ENCODE data around the gene TNNI2.
A peak's percentile ranks its signal among the peaks of the same experiment; 100 is the strongest.

Gene TNNI2

GRCh38 chr11:1847006-1847735 is 8.4 kb downstream of the TNNI2 start:
- no peak for DNase-seq (ENCODE audit: low read depth)

GRCh38 chr11:1847926-1848639 is 9.3 kb downstream of the TNNI2 start:
- no peak for DNase-seq (ENCODE audit: low read depth)

GRCh38 chr11:1848640-1849430 is 10.1 kb downstream of the TNNI2 start:
- no peak for DNase-seq (ENCODE audit: low read depth)

- DNase-seq (ENCODE audit: low read depth) = no peak
Observed at GRCh38 chr11:1851468-1852180, 12.8 kb downstream of the TNNI2 start.

- DNase-seq (ENCODE audit: low read depth) = no peak
Observed at GRCh38 chr11:1852271-1852876, 13.6 kb downstream of the TNNI2 start.

GRCh38 chr11:1852877-1853276 is 14.1 kb downstream of the TNNI2 start, which contains the start of gene LSP1:
TSS of gene LSP1 (plus strand) at chr11:1853084. CDS start at chr11:1853145, 61 bp downstream.
- peak; percentile 61 for DNase-seq (ENCODE audit: low read depth)

GRCh38 chr11:1853376-1854131 is 14.8 kb downstream of the TNNI2 start:
- DNase-seq (ENCODE audit: low read depth) = no peak

- no peak for DNase-seq (ENCODE audit: low read depth)
Observed at GRCh38 chr11:1854132-1854948, 15.6 kb downstream of the TNNI2 start.

- no peak for DNase-seq (ENCODE audit: low read depth)
Observed at GRCh38 chr11:1854949-1855885, 16.4 kb downstream of the TNNI2 start.

GRCh38 chr11:1855886-1856265 is 17.1 kb downstream of the TNNI2 start:
- DNase-seq (ENCODE audit: low read depth) = no peak

GRCh38 chr11:1856306-1857005 is 17.7 kb downstream of the TNNI2 start:
- DNase-seq (ENCODE audit: low read depth) = no peak

- DNase-seq (ENCODE audit: low read depth) = no peak
Observed at GRCh38 chr11:1857064-1857463, 18.3 kb downstream of the TNNI2 start.

GRCh38 chr11:1858154-1858553 is 19.4 kb downstream of the TNNI2 start:
- DNase-seq (ENCODE audit: low read depth) = no peak

- no peak for DNase-seq (ENCODE audit: low read depth)
Observed at GRCh38 chr11:1858576-1858975, 19.8 kb downstream of the TNNI2 start.

- DNase-seq (ENCODE audit: low read depth) = no peak
Observed at GRCh38 chr11:1859004-1859403, 20.2 kb downstream of the TNNI2 start.

- no peak for DNase-seq (ENCODE audit: low read depth)
Observed at GRCh38 chr11:1860108-1860507, 21.3 kb downstream of the TNNI2 start.

- DNase-seq (ENCODE audit: low read depth) = no peak
Observed at GRCh38 chr11:1861435-1862411, 22.9 kb downstream of the TNNI2 start.
